ENCODE results near the gene TMEM121B.
"Not testable (repeated sequence)": the region's sequence is repeated elsewhere in the genome, so short reads cannot be mapped to it uniquely, and the experiment has no call there.

Gene TMEM121B

GRCh38 chr22:17121233-17122195, at the start of gene TMEM121B:
Gene TMEM121B, minus strand, starts transcription at chr22:17121360. Its CDS starts 233 bp downstream, at chr22:17121127.
- no peak for DNase-seq (ENCODE audit: low read depth in 2 of 2)

DNA sequence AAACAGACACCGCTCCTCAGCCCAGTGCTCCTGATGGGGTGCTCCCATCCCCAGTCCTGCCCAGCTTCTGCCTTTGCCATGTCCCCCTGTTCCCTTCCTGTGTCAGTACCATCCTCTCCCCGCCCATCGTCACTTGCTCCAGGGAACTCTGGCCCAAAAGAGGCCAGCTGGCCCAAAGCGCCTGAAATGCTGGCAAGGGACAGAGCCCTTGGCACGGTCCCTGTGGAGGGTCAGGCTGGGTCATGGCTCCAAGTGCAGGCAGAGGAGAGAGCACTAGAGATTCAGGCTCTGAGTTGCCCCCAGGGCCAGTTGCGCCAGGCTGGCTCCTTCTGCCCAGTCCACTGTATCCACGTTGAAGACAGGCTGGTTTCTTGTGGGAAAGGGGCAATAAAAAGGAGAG, 46.3 kb upstream of the TMEM121B start:
- DNase-seq (ENCODE audit: low read depth in 2 of 2): no peak

DNA sequence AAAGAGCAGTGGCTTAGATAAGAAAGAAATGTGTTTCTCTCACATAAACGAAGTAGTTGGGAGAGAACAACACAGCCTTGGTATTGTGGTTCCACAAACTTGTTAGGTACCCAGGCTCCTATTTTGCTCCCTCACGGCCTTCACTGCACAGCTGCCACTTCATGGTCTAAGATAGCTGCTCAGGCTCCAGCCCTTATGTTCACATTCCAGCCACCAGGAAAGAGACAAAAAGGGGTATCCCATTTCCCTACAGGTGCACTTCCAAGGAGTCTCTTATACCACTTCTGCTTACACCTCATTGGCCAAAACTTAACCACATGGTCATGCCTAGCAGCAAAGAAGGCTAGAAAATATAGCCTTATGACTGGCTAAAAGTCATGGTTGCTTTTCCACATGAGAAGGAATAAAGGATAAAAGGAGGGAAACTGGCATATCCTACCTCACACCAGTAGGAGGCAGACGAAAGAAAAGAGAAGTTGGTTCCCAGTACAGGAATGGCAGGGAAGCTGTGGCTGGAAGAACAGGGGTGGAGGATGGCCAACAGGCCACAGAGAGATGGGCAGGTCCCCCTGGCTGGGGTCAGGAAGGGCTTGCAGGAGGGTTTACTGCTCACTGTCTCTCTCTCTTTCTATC, 43.3 kb upstream of the TMEM121B start:
- no peak for DNase-seq (ENCODE audit: low read depth in 2 of 2)

DNA sequence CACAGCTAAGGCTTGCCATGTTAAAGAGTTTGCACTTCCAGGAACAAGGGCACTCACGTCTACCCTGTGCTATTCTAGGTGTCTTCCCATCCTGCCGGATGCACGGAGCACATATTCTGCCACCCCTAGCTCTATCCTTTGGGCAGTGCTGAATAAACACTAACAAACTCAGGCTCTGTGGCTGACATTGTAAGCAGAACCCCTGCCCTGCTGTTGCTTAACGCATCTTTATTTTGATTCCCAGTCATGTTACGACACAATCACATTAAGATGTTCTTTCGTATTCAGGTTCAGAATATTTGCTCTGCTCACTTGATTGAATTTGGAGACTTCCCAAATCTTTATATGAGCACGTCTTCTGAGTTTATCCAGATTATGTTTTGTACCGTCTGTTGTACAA, 41.6 kb upstream of the TMEM121B start:
- no peak for DNase-seq (ENCODE audit: low read depth in 2 of 2)

DNA sequence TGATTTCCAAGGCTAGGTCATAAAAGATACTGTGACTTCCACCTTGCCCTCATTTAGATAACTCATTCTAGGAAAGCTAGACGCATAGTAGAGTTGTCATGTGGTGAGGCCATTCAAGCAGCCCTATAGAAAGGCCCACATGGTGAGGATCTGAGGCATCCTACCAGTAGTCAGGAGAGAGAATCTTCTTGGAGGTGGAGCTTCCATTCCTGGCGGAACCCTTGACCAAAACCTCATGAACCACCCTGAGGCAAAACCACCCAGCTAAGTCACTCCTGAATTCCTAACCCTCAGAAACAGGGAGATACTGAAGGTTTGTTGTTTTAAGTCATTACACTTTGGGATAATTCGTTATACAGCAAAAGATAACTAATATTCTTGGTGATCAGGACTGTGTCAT, 40.8 kb upstream of the TMEM121B start:
- DNase-seq (ENCODE audit: low read depth in 2 of 2): no peak

DNA sequence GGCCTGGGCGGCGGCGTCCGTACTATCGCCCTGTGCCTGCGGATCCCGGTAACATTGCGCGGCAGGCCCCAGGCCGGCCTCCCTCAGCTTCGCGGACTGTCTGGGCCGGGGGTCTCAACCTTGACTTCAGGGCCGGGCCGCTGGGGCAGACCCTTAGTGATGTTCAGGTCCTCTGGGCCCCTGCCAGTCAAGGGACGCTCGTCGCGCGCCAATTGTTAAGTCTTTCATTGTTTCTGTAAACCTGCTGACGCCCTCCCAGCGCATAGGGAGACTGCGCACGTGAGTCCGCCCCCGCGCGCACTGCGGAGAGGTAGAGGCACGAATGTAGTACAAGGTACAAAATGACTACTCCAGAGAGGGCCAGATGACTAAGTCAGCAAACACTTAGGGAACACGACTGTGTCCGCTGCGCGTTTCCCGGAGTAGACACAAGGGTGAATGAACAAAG, 38.4 kb upstream of the TMEM121B start:
- peak; percentile 39 to 61 for DNase-seq (ENCODE audit: low read depth in 2 of 2)

DNA sequence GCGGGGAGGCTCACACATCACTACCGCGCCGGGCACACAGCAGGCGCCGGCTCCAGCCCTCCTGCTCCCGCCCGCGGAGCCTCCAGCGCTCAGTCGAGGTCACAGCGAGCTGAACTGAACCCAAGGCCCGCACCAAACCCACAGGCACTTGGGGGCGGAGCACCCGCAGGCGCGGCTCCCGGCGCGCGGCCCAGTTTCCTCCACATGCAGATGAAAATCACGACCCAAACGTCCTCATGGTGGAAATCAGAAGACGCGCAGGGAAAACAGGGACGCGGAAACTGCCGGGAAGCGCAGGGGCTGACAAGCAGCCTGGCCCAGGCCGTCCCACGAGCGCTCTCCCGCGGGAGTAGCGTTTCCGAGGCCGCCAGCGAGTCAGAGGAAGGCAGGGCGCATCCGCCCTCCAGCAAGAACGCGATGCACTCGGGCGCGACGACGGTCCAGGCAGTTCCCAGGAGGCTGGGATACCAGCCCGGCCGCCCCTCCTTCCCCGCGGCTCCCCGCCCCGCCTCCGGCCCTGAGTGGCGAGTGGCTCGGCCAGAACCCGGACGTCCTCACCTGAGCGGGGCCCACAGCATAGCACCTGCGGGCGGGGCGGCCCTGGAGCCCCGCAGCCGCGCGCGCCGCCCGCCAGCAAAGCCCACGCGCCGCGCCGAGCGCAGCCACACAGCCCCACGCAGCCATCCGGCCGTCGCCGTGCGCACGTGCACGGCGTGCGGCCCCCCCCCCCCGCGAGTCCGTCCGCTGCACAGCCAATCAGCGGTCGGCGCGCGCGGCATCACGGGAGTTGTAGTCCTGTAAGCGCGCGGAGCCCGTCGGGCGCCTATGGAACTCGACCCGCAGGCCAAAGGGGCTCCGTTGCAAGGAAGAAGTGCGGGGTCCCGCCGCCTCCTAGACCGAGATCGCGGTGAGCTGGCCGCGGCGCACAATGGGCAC, 37.7 kb upstream of the TMEM121B start, which contains the start of gene HDHD5:
TSS of gene HDHD5 (minus strand) at position 710 of the 936 bp plus-strand sequence. CDS start at position 684, 26 bp downstream.
- DNase-seq (ENCODE audit: low read depth in 2 of 2): peak; percentile 82 to 84

DNA sequence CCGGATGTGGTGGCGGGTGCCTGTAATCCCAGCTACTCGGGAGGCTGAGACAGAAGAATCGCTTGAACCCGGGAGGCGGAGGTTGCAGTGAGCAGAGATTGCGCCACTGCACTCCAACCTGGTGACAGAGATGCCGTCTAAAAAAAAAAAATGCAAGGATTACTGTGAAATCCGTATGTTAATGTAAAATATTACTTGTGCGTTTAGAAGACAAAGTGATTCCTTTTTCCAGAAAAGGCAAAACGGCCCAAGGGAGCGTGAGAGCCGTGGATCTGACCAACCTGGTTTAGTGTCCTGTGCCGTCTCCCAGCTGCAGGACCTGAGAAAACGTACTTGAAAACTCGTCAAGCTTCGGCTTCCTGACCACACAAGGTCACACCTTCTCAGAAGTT, 37.0 kb upstream of the TMEM121B start:
- no peak for DNase-seq (ENCODE audit: low read depth in 2 of 2)

DNA sequence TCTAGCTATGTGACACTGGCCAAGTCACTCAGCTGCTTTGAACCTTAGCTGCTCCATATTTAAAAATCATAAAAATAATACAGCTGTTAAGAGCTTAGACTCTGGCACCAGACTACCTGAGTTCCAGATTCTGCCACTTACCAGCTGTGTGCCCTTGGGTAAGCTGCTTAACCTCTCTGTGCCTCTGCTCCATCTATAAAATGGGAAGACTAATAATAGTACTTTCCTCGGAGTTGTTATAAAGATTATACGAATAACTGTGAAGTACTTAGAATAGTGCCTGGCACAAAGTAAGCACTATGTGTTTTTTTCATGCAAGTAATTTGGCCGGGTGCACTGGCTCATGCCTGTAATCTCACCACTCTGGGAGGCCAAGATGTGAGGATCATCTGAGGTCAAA, 36.6 kb upstream of the TMEM121B start:
- no peak for DNase-seq (ENCODE audit: low read depth in 2 of 2)

DNA sequence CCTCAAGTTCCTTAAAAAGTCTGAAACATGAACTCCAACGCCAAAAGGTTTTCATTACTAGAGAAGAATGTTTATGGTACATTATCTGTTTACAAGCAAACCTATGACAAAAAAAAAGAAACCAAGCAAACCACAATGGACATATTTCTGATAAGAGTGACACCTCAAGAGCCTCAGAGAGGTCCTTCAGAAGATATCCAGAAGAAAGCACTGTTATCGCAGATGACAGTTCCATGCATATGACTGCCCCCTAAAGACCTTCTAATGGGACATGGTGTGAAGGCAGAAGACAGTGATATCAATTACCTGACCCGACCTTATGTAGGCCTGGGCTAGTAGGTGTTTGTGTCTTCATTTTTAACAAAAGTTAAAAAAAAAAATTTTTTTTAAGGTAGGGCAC, 34.8 kb upstream of the TMEM121B start:
- DNase-seq (ENCODE audit: low read depth in 2 of 2): no peak

DNA sequence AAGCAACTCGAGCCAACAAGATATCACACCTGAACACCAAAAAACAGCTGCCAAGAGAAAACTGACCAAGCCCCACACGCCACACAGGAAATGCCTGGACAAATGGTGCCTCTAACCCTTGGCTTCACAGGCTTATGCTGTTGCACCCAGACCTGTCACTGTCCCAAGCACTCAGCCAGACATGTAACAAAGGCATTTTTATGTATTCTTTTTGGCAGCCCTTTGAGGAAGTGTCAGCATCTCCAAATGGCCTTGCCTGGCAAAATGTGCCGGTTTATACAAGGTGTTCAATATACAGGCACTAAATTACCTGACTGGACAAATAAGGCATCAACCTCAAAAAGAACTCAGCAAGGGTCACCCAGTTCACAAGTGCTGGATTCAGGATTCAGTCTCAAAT, 31.8 kb upstream of the TMEM121B start:
- DNase-seq (ENCODE audit: low read depth in 2 of 2): no peak

GRCh38 chr22:17152340-17152739, 31.2 kb upstream of the TMEM121B start:
- no peak for DNase-seq (ENCODE audit: low read depth in 2 of 2)

GRCh38 chr22:17149076-17149815, 28.1 kb upstream of the TMEM121B start:
- no peak for DNase-seq (ENCODE audit: low read depth in 2 of 2)

- not testable (repeated sequence) for DNase-seq (ENCODE audit: low read depth in 2 of 2)
These were observed 26.3 kb upstream of the TMEM121B start for GRCh38 chr22:17147458-17147857.

- DNase-seq (ENCODE audit: low read depth in 2 of 2): no peak
These were observed 24.0 kb upstream of the TMEM121B start for GRCh38 chr22:17145021-17145680.

- DNase-seq (ENCODE audit: low read depth in 2 of 2): no peak
These were observed 22.7 kb upstream of the TMEM121B start for GRCh38 chr22:17143826-17144225.

DNA sequence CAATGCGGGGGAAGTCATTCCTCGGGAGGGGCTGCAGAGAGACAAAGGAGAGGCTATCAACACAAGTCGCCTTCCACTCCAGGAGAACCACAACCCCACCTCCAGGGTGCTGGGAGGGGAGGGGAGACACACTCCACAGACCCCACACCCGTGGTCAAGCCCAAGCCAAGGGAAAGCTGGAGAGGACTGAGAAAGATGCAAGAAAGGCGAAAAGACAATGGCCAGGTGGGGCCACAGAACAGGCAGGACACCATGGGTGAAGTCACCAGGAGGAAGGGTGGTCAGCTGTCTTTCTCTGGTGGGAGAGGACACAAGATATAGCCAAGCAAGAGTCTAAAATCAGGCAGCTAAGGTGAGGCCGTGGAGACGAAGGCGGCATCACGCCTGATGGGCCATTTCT, 21.9 kb upstream of the TMEM121B start:
- DNase-seq (ENCODE audit: low read depth in 2 of 2): no peak

GRCh38 chr22:17140826-17141766, 19.9 kb upstream of the TMEM121B start:
- DNase-seq (ENCODE audit: low read depth in 2 of 2): no peak

GRCh38 chr22:17140022-17140421, 18.9 kb upstream of the TMEM121B start:
- DNase-seq (ENCODE audit: low read depth in 2 of 2): no peak

Measured in stimulated activated CD4-positive, alpha-beta T cell treated with anti-CD3 and anti-CD28 coated beads, Interleukin-12 subunit alpha, Interleukin-12 subunit beta, amount 100 ng/mL, for 24 hours (primary cell).